BE2C (cell line): ENCODE measurements around the gene ELMO1.

Experiments used
- DNase-seq: peaks from one replicate; pipeline ENCODE4 v3.0.0-alpha.2; 2020
- H3K27me3 ChIP-seq: fragments of 250-450 bp; sonication (Bioruptor Pico); 2 replicates; pipeline ENCODE4 v1.5.1; 2020; ENCODE audit warnings: mild to moderate bottlenecking
- H3K36me3 ChIP-seq: fragments of 250-450 bp; sonication (Bioruptor Pico); 2 replicates; pipeline ENCODE4 v1.5.1; 2020; ENCODE audit warnings: mild to moderate bottlenecking
- H3K4me1 ChIP-seq: fragments of 250-450 bp; sonication (Bioruptor Pico); 2 replicates; pipeline ENCODE4 v1.5.1; 2020
- H3K4me3 ChIP-seq: 2 replicates; pipeline ENCODE4 v1.5.1; 2011; ENCODE audit warnings: low read depth, low read length
- H3K9me3 ChIP-seq: fragments of 250-450 bp; sonication (Bioruptor Pico); 2 replicates; pipeline ENCODE4 v1.5.1; 2020
- CTCF ChIP-seq: IDR thresholded peaks from 2 replicates; pipeline ENCODE4 v1.5.1; 2012; ENCODE audit warnings: mild to moderate bottlenecking, low read depth, low read length

The ELMO1 gene

GRCh38 chr7:37362802-37363201 is 85.9 kb downstream of the ELMO1 start:
- no peak overlapping the region for H3K4me3 ChIP-seq
- no peak for TF ChIP-seq CTCF
- no peaks in the 10 kb centered on the region for H3K36me3 ChIP-seq
- no peak for DNase-seq
- no peaks in the 10 kb centered on the region for H3K9me3 ChIP-seq
- H3K27me3 ChIP-seq, result no peaks in the 10 kb centered on the region
- no peaks in the 10 kb centered on the region; the same call in 1 of the 2 replicates for H3K4me1 ChIP-seq

- H3K4me1 ChIP-seq, result no peaks in the 10 kb centered on the region; the same call in 1 of the 2 replicates
- no peak overlapping the region for H3K4me3 ChIP-seq
- no peaks in the 10 kb centered on the region for H3K9me3 ChIP-seq
- DNase-seq, result no peak
- H3K36me3 ChIP-seq, result no peaks in the 10 kb centered on the region
- no peak for TF ChIP-seq CTCF
- H3K27me3 ChIP-seq, result no peaks in the 10 kb centered on the region
Measured at GRCh38 chr7:37360484-37360883, 88.2 kb downstream of the ELMO1 start.

- TF ChIP-seq CTCF, result no peak
- Histone ChIP-seq H3K9me3 (no peaks in the 10 kb centered on the region), H3K4me1 (no peaks in the 10 kb centered on the region; the same call in 1 of the 2 replicates), H3K4me3 (no peak overlapping the region), H3K36me3 (no peaks in the 10 kb centered on the region), H3K27me3 (no peaks in the 10 kb centered on the region)
- no peak for DNase-seq
Measured at GRCh38 chr7:37359662-37360444, 88.8 kb downstream of the ELMO1 start.

- no peaks in the 10 kb centered on the region for H3K36me3 ChIP-seq
- no peak for TF ChIP-seq CTCF
- H3K4me1 ChIP-seq, result no peaks in the 10 kb centered on the region; the same call in 1 of the 2 replicates
- no peaks in the 10 kb centered on the region for H3K27me3 ChIP-seq
- DNase-seq, result no peak
- H3K4me3 ChIP-seq, result no peak overlapping the region
- no peaks in the 10 kb centered on the region for H3K9me3 ChIP-seq
Measured at GRCh38 chr7:37359180-37359579, 89.5 kb downstream of the ELMO1 start.

- no peak for TF ChIP-seq CTCF
- DNase-seq, result no peak
- no peaks in the 10 kb centered on the region for H3K36me3 ChIP-seq
- H3K4me3 ChIP-seq, result no peak overlapping the region
- no peaks in the 10 kb centered on the region; the same call in 1 of the 2 replicates for H3K4me1 ChIP-seq
- no peaks in the 10 kb centered on the region for H3K27me3 ChIP-seq
- H3K9me3 ChIP-seq, result no peaks in the 10 kb centered on the region
Measured at GRCh38 chr7:37357637-37357996, 91.0 kb downstream of the ELMO1 start.

GRCh38 chr7:37356911-37357636 is 91.6 kb downstream of the ELMO1 start:
- H3K27me3 ChIP-seq, result no peaks in the 10 kb centered on the region
- no peak for DNase-seq
- H3K4me1 ChIP-seq, result no peaks in the 10 kb centered on the region; the same call in 1 of the 2 replicates
- no peaks in the 10 kb centered on the region for H3K36me3 ChIP-seq
- no peak for TF ChIP-seq CTCF
- H3K9me3 ChIP-seq, result no peaks in the 10 kb centered on the region
- no peak overlapping the region for H3K4me3 ChIP-seq
